Keratinocyte (primary cell): Measurements from ENCODE around the gene FANCL. TPM values are rescaled to one million over a fixed set of nuclear protein-coding genes. Genes with fewer than 3 reads are reported as not detected.
"Not testable (repeated sequence)": the region's sequence is repeated elsewhere in the genome, so short reads cannot be mapped to it uniquely, and the experiment has no call there.

Source experiments
- DNase-seq: peaks from one replicate; pipeline ENCODE4 v3.0.0-alpha.2; 2011; ENCODE audit warnings: low read depth, missing footprints, low spot score
- FAIRE-seq: peaks from 2 replicates; lab custom pipeline; 2011; peaks lifted over from hg19 to GRCh38; lab: Jason Lieb, UNC
- H2AFZ ChIP-seq: 2 replicates; pipeline ENCODE4 v1.6.0; 2012; ENCODE audit warnings: low read length, control low read depth, inconsistent platforms; ENCODE audit not compliant: control insufficient read depth
- H3K27ac ChIP-seq: 2 replicates; pipeline ENCODE4 v1.5.1; 2011; ENCODE audit warnings: low read length; ENCODE audit not compliant: control insufficient read depth, insufficient read depth
- H3K27me3 ChIP-seq: 3 replicates; pipeline ENCODE4 v1.6.0; 2011; ENCODE audit warnings: low read length; ENCODE audit not compliant: control insufficient read depth, insufficient read depth; ENCODE audit errors: extremely low read depth
- H3K36me3 ChIP-seq, 2 experiments: 2 replicates in 1 of 2; 3 replicates in 1 of 2; pipeline ENCODE4 v1.5.1; 2011; ENCODE audit warnings: low read length in 2 of 2, mild to moderate bottlenecking in 1 of 2; ENCODE audit not compliant: control insufficient read depth in 2 of 2, insufficient read depth in 2 of 2; ENCODE audit errors: extremely low read depth in 1 of 2
- H3K4me1 ChIP-seq: 3 replicates; pipeline ENCODE4 v1.5.1; 2011; ENCODE audit warnings: low read length; ENCODE audit not compliant: control insufficient read depth, insufficient read depth; ENCODE audit errors: extremely low read depth
- H3K4me2 ChIP-seq: 3 replicates; pipeline ENCODE4 v1.6.0; 2011; ENCODE audit warnings: low read depth, low read length; ENCODE audit not compliant: control insufficient read depth, insufficient read depth; ENCODE audit errors: extremely low read depth
- H3K4me3 ChIP-seq, 3 experiments: fragments of 200-600 bp in 1 of 3; sonication (generic) in 1 of 3; 2 replicates in 2 of 3; 3 replicates in 1 of 3; pipeline ENCODE4 v1.5.1; 2011 to 2016; ENCODE audit warnings: low read length in 3 of 3, mild to moderate bottlenecking in 3 of 3, control low read depth in 2 of 3, inconsistent platforms in 1 of 3, low read depth in 1 of 3, mixed read lengths in 1 of 3, mixed run types in 1 of 3, moderate library complexity in 1 of 3; ENCODE audit not compliant: control insufficient read depth in 2 of 3, insufficient read depth in 2 of 3; ENCODE audit errors: extremely low read depth in 1 of 3
- H3K79me2 ChIP-seq: 2 replicates; pipeline ENCODE4 v1.6.0; 2012; ENCODE audit warnings: low read length; ENCODE audit not compliant: control insufficient read depth, insufficient read depth
- H3K9ac ChIP-seq: 3 replicates; pipeline ENCODE4 v1.6.0; 2011; ENCODE audit warnings: low read length; ENCODE audit not compliant: control insufficient read depth, insufficient read depth; ENCODE audit errors: extremely low read depth
- H3K9me1 ChIP-seq: 3 replicates; pipeline ENCODE4 v1.6.0; 2011; ENCODE audit warnings: low read length; ENCODE audit not compliant: control insufficient read depth, insufficient read depth; ENCODE audit errors: extremely low read depth
- H3K9me3 ChIP-seq: 2 replicates; pipeline ENCODE4 v1.5.1; 2012; ENCODE audit warnings: low read depth, low read length; ENCODE audit not compliant: control insufficient read depth
- H4K20me1 ChIP-seq: 3 replicates; pipeline ENCODE4 v1.6.0; 2011; ENCODE audit warnings: low read length; ENCODE audit not compliant: control insufficient read depth, insufficient read depth; ENCODE audit errors: extremely low read depth
- CTCF ChIP-seq, 3 experiments: IDR thresholded peaks in 1 of 3; conservative IDR thresholded peaks in 1 of 3; optimal IDR thresholded peaks in 1 of 3; 2 replicates in 2 of 3; 3 replicates in 1 of 3; pipeline versions ENCODE3 to v1.5.1; 2011; ENCODE audit warnings: low read length in 3 of 3, mild to moderate bottlenecking in 3 of 3, moderate library complexity in 2 of 3, control low read depth in 1 of 3, inconsistent platforms in 1 of 3; ENCODE audit not compliant: insufficient read depth in 2 of 3; ENCODE audit errors: extremely low read depth in 1 of 3
- EZH2 ChIP-seq: IDR thresholded peaks from one replicate; pipeline ENCODE4 v1.6.1; 2012; ENCODE audit warnings: inconsistent platforms, mild to moderate bottlenecking, low read length, moderate library complexity
- dilution Hi-C: fragments of 300-500 bp; cut with MboI; formaldehyde crosslinking; loops from one replicate; pipeline ENCODE4 v1.7.0; 2020; ENCODE audit warnings: low sequenced_read_pairs; ENCODE audit not compliant: extremely low pct_ligation_motif_present
- polyA plus RNA-seq, 5 experiments: library from polyadenylated mRNA; depleted of rRNA in 3 of 5; stranded (reverse) in 3 of 5; stranded (forward) in 1 of 5; unstranded in 1 of 5; fragments of >200 nt; gene quantifications; 1 replicate in 1 of 5; 2 replicates in 3 of 5; 3 replicates in 1 of 5; pipeline versions ENCODE4 v1.2.1 to v1.2.3, GENCODE V29; 2011 to 2012; ENCODE audit warnings: missing spikeins in 2 of 5, low read depth in 1 of 5, low replicate concordance in 1 of 5

FANCL gene
- polyA plus RNA-seq, 1 donor (not counting 4 experiments of a cell fraction or from before 2014, with no cell fraction given): 15.1 TPM

GRCh38 chr2:58215429-58215828, 25.7 kb downstream of the FANCL start:
- Histone ChIP-seq H3K9me1 (no peaks in the 10 kb centered on the region), H3K27ac (no peak overlapping the region), H2AFZ (no peak overlapping the region), H3K36me3 (no peaks in the 10 kb centered on the region), H3K9me3 (no peaks in the 10 kb centered on the region), H3K9ac (no peak overlapping the region), H3K4me2 (no peak overlapping the region), H3K4me3 (no peak overlapping the region), H3K27me3 (no peaks in the 10 kb centered on the region), H3K4me1 (no peaks in the 10 kb centered on the region), H4K20me1 (no peaks in the 10 kb centered on the region), H3K79me2 (no peaks in the 10 kb centered on the region)
- FAIRE-seq: no peak
- TF ChIP-seq CTCF (optimal IDR thresholded peaks at IDR 0.05 in 1 of 3, IDR thresholded peaks at IDR 0.05 in 1 of 3, conservative IDR thresholded peaks at IDR 0.05 in 1 of 3; ENCODE audit: extremely low read depth in 1 of 3, insufficient read depth in 2 of 3, low read length in 3 of 3): no peak
- no peak for DNase-seq
- dilution Hi-C loops: no loop called here

- H2AFZ ChIP-seq, H3K4me3 ChIP-seq, H3K4me2 ChIP-seq, H3K27ac ChIP-seq, DNase-seq, H3K4me1 ChIP-seq, dilution Hi-C loops, H3K9me1 ChIP-seq, H3K27me3 ChIP-seq, FAIRE-seq, H3K36me3 ChIP-seq, H3K79me2 ChIP-seq, H3K9me3 ChIP-seq, H3K9ac ChIP-seq, H4K20me1 ChIP-seq: not testable (repeated sequence)
These were observed 30.1 kb downstream of the FANCL start for GRCh38 chr2:58210951-58211568.

DNA sequence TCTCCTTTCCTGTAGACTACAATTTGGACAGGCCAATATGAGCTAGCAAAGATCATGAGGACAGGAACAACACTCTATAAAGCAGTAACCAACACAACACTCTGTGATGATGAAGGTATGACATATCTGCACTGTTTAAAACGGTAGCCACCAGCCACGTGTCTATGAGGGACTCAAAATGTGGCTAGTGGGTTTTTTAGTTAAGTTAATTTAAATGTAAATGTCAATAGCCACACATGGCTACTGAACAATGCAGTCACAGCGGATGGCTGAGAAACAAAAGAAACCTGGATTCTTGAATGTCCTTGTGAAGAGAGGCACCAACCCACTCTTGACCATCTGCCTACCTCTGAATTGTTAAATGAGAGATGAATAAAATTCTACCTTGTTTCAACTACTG, 33.9 kb downstream of the FANCL start:
- Histone ChIP-seq H3K27me3 (no peaks in the 10 kb centered on the region), H2AFZ (no peak overlapping the region), H3K36me3 (no peaks in the 10 kb centered on the region), H3K79me2 (no peaks in the 10 kb centered on the region), H3K27ac (no peak overlapping the region), H3K9me3 (no peaks in the 10 kb centered on the region), H3K9me1 (no peaks in the 10 kb centered on the region), H4K20me1 (no peaks in the 10 kb centered on the region), H3K9ac (no peak overlapping the region), H3K4me3 (no peak overlapping the region), H3K4me2 (no peak overlapping the region), H3K4me1 (no peaks in the 10 kb centered on the region)
- dilution Hi-C loops: no loop called here
- no peak for FAIRE-seq
- TF ChIP-seq EZH2 (no peak), CTCF (optimal IDR thresholded peaks at IDR 0.05 in 1 of 3, IDR thresholded peaks at IDR 0.05 in 1 of 3, conservative IDR thresholded peaks at IDR 0.05 in 1 of 3; ENCODE audit: extremely low read depth in 1 of 3, insufficient read depth in 2 of 3, low read length in 3 of 3) (no peak)
- DNase-seq: no peak
